Fibroblast of skin of right quadriceps (primary cell): Measurements from ENCODE around the gene DCLK3.

ENCODE experiments used
- DNase-seq: peaks from one replicate; pipeline ENCODE4 v3.0.0-alpha.2; 2013

DCLK3 gene

DNA sequence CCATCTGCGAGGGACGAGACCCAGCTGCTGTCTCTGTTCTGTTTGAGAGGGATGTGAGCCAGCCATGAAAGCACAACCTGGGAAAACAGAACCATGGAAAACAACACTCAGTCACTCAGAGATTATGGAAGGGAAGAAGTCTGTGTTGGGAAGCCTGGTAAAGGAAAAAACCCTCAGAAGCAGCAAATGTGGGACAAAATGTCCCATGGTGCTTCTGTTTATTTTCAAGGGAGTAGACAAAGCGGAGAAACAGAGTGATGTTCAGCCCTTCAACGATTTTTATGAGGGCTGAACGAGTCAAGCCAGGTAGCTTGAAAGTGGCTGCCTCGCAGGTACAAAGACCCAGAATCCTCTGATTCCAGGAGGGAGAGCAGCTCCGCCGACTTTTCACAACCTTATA is 59.3 kb downstream of the DCLK3 start:
- no peak for DNase-seq

DNA sequence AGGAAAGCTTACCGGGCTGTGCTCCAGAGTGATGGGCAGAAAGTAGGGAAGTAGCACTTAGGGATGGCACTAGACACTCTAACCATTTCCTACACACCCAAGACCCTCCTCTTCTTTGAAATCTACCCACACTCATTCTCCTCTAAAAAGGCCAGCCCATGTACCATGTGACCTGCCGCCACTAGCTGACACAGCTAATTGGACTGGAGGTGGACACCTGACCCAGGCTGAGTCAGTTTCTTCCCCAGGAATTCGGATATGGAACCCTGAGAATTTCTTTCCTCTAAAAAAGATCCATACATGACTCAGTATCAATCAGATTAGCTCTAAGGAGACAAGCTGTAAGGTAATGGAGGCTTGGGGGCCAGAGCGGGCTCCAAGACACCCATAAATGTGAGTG is 60.1 kb downstream of the DCLK3 start:
- no peak for DNase-seq

DNA sequence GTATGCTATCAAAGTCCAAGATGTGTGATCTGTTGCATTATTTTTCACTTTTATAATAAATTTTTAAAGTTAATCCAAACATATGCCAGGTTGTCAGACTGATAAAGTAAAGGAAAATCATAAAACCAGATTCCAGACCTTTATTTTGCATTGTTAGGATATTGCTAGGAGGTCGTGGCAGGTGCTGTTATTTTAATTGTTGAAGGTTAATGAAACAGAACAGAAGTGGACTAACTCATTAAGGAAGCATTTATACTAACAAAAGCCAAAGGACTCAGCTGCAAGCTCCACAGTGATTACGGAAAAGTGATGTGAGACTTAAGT is 63.1 kb downstream of the DCLK3 start:
- no peak for DNase-seq

DNA sequence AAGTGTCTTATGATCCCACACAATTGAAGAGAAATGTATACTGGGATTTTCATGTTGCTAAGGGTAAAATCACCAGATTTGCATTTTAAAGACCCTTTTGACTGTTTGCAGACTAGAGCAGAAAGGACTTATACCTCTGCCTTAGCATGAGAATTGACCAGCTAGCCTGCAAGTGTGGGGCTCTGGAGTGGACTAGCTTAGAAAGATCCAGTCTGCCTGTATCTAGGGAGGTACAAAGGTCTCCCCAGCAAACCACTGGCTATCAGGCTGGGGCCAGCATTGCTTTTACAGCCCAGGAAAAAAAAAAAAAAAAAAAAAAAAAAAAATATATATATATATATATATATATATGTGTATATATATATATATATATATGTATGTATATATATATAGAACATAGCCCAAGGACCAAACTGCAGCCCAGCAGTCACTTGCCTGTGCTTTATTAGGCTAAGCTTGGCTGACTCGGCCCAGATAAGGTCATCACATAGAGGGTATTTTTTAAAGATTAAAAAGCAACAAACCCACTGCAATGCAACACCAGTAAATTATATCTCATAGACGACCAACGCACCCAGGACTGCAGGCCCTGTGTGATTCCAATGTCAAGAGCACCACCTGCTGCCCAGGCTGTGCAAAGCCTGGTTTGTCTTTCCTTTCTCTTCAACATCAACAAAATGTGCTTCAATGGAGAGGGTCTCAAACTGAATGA is 63.7 kb downstream of the DCLK3 start:
- peak; percentile 75 for DNase-seq

DNA sequence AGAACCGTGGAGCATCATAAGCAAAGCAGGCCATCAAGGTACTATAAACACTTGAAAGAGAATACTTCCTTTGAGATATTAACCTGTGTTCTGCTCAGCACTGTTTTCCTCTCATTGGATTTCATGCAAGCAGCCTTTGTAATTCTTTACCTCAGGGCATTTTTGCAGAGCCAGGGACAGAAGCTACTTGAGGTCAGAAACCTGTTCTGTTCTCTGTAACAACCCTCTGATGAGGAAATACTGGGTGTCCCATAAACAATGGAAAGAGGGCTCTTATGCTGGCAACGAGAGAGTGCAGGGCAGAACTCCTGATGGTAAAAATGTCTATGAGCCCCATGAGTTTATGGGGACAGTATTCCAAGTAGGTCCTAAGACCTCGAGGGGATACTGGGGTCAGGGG is 66.0 kb downstream of the DCLK3 start:
- DNase-seq, result no peak

DNA sequence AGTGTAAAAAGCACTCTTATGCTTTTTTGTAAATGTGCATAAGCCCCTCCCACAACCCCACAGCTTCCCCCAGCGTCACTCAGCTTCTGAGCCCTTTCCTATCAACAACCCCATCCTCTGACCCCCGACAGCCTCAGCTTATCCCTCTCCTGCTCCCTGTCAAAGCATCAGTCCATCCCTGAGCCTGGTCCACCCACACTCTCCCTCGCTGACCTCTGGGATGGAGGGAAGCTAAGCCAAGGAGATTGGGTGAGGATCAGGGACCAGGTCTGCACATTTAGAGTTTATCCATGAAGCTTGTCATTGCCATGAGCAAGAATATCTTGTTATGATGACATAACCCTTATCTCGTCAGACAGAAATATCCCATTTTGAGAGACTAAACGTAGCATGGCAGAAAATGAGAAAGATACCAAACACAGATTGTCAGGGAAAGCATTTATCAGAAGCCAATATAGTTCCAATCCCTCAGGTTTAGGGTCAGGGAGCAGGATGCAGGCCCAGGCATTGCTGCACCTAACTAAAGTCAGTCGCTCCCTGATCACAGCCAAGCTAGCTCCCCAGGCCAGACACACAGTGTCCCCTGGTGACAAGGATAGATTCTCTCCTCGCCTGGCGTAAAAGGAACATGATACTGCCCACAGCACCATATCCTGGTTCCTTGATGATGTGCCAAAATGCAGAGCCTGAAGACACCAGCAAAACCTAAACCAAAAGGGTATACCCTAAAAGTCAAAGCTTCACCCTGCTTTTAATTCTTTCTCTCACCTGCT is 66.9 kb downstream of the DCLK3 start:
- no peak for DNase-seq

DNA sequence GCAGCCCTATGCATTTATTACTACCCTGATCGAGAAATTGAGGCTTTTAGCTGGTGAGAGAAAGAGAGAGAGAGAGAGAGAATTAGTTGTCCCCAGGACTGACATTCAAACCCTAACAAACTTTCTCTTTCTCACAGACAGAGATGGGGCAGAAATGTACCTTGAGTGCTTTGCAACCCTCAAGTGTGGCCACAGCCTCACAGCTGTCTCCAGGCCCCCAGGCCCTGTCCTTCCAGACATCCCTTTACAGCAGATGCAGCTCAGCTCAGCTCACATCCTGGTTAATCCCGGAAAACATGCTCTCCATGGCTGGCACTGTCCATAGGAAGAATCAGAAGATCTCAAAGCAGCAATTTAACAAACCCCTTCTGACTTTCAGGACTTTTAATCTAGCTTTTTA is 67.6 kb downstream of the DCLK3 start:
- DNase-seq, result no peak

DNA sequence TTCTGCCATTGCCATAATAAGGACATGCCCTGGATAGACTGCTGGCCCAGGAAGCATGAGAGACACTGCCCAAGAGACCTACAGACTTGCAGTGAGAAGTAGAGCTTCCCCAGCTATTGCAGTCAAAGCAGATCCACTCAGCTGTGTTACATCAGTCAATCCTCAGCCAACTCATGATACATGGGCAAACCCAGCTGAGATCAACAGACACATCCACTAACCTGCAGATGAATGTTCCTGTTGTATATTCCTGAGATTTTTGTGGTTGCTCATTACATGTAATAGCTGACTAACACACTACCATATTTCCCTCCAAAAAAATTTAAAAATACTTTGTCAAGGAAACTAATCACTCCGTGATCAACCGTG is 68.6 kb downstream of the DCLK3 start:
- DNase-seq, result peak; percentile 91

DNA sequence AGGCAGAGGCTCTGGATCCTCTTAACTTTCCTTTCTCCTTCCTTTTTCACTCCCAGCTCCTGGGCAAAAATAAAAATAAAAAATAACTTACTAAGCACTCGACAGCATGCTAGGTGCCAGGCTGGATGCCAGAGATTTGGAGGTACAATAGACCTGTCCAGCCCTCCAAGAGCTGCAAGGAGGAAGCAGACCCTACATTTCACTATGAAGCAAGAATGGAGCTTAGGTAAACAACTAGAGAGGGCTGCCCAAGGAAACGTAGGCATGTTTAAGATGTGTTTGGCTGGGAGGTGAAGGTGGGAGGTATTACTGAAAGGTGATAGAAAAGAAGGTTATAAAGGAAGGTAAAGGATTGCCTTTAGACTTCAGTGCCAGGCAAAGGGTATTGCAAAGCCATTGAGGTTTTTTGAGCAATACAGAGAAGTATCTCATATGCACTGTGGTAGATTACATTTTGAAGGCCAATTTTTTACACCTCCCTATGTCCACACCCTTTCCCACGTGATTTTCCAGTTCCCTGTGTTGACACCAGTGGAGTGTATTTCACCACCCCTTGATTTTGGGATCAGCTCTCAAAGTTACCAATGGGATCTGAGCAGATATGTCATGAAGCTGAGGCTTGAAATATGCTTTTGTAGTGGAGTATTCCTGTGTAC is 69.1 kb downstream of the DCLK3 start:
- no peak for DNase-seq

DNA sequence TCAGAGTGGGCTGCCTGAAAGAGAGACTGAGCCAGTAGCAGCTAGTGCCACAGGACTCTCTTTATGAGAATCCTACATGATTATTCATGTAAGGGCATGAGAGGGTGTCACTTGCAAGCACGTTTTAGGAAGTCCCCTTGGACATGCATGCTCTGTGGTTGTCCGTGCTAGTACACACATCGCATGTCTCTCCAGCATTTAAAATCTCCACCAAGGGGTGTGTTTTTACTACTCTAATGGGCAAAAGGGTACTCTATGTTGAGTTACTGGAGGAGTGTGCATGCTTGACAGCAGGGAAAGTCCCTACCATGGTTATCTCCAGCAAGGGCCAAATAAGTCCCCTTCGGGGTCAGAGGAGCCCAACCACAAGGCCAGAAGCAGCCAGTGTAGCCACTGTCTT is 70.7 kb downstream of the DCLK3 start:
- DNase-seq, result no peak

DNA sequence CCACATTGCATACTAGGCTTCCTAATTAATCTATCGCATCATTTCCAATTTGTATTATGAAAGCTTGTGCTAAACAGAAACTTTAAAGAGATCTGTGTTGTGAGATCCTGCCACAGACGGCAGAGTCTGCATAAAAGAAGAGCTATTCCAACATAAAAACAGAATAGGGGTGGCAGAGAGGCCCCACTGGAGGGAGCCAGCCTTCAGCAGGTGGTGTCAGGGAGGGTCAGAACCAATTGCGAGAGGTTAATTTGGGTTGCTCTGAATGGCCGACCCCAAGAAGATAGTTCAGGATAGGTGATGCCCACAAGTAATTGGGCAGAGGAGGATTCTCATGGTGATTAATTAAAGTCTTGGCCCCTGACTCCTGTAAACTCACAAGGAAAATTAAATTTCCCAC is 74.8 kb downstream of the DCLK3 start:
- DNase-seq, result no peak

DNA sequence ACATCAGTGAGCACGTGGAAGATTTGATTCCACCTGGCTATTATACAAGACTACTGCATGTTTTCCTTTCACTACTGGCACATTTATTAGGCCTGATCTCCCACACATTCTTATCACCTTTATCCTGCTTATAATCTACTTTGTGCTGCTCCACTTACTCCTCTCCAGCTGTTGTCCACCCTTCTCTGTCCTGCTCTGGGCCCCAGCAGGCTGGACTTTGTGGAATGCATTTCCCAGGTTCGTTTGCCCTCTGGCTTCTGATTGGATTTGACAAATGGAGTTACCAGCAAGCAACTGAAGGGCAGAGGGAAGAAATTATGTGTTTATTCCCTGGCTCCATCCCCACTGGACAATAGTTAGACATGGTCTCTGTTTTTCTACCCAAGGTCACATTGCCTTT is 75.5 kb downstream of the DCLK3 start:
- DNase-seq, result no peak

DNA sequence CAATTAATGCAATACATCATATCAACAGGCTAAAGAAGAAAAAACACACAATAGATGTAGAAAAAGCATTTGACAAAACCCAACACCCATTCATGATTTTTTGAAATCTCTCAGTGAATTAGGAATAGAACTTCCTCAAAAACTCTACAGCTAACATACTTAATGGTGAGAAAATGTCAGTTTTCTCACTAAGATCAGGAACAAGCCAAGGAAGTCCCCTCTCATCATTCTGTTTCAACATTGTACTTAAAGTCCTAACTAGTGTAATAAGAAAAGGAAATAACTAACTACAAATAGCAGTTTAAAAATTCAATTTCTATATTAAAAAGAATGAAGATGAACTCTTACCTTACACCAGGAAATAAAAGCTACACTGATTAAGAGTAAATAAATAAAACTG is 77.8 kb downstream of the DCLK3 start:
- DNase-seq, result no peak

DNA sequence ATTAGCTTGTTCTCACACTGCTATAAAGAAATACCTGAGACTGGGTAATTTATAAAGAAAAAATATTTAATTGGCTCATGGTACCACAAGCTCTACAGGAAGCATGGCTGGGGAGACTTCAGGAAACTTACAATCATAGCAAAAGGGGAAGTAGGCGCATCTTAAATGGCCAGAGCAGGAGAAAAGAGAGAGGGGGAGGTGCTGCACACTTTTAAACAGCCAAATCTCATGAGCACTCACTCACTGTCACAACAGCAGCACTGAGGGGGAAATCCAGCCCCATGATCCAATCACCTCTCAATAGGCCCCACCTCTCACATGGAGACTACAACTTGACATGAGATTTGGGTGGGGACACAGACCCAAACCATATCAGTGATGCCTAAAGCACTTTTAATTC is 82.5 kb downstream of the DCLK3 start:
- no peak for DNase-seq

DNA sequence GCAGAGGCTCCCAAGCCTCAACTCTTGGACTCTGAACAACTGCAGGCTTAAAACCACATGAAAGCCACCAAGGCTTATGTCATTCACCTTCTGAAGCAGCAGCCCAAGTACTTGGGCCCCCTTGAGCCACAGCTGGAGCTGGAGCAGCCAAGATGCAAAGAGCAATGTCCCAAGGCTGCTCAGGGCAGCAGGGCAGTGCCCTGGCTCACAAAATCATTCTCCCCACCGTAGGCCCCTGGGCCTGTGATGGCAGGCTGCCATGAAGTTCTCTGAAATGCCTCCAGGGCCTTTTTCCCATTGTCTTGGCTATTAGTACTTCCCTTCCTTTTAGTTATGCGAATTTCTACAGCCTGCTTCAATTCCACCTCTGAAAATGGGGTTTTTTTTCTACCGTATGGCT is 83.4 kb downstream of the DCLK3 start:
- DNase-seq, result no peak

DNA sequence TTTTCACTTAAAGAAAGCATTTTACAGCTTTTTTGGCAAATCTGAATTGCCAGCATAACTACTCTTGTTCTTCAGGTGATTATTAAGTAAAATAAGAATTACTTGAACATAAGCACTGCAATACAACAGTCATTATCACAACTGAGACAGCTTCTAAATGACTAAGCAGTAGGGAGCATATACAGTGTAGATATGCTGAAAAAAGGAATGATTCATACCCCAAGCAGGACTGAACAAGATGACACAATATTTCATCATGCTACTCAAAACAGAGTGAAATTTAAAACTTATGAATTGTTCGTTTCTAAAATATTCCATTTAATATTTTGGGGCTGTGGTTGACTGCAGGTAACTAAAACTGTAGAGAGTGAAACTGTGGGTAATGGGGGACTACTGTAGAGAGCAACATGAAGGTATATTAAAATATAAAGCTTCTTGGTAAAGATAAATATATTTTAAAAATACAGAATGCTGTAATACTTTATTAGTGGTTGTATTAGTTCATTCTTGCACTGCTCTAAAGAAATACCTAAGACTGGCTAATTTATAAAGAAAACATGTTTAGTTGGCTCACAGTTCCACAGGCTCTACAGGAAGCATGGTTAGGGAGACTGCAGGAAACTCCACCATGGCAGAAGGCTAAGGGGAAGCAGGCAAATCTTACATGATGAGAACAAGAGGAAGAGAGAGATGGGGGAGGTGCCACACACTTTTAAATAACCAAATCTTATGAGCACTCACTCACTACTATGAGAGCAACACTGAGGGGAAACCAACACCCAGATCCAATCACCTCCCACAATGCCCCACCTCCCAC is 84.8 kb downstream of the DCLK3 start:
- DNase-seq, result peak; percentile 91

DNA sequence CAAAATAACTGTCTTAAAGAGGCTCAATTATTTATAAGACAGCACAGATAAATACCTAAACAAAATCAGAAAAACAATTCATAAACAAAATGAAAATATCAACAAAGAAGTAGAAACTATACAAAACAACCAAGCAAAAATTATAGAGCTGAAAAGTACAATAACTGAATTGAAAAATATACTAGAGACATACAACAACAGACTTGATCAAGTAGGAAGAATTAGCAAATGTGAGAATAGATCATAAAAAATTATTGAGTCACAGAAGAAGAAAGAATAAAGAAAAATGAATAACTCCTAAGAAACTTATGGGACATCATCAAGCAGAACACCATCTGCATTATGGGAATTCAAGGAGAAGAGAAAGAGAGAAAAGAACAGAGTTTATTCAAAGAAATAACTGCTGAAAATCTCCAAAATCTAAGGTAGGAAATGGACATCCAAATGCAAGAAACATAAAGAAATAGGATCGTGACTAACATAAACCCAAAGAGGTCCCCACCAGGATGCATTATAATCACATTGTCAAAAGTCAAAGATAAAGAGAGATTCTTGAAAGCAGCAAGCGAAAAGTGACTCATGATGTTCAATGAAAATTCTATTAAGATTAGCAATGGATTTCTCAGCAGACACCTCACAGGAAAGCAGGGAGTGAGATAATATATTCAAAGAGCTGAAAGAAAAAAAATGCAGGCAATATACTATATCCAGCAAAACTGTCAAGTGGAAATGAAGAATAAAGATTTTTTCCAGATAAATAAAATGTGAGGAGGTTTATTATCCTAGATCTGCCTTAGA is 85.9 kb downstream of the DCLK3 start:
- DNase-seq, result peak; percentile 73

DNA sequence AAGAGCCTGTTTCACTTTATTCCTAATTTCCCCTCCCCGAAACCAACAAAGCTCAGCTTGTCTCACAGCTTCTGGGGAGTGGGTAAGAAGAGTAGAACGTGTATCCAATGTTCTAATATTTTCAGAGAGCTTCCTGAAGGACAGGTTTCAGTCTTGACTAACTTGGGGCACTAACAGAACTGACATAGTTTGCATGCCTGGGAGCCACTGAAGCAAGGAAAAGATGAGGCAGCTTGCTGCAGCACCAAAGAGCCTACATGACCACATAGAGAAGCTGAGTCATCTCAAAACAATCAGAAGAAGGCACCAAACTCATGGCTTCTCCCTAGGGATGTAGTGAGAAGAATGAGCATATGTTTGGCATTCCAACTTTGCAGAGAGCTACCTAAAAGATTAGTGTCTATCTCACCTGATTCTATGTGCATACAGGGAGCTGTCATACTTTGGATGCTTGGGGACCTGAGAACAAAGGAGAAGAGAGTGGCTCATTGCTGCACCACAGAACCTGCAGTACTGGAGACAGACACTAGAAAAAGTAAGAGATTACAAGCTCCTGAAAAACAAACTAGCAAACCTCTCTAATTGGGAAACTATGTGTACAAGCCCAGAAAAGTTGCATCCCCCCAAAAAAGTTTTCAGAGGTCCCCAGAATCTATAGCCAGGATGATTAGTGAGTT is 86.9 kb downstream of the DCLK3 start:
- DNase-seq, result peak; percentile 98

DNA sequence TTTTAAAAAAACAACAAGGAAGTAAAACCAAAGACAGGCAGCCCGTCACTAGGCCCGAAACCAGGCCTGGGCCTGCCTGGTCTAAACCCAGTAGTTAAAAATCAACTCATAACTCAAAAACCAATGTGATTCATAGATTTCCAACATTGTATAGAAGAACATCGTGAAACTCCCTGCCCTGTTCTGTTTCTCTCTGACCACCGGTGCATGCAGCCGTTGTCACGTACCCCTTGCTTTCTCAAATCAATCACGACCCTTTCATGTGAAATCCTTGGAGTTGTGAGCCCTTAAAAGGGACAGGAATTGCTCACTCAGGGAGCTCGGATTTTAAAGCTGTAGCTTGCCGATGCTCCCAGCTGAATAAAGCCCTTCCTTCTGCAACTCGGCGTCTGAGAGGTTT is 89.5 kb downstream of the DCLK3 start:
- DNase-seq, result no peak

DNA sequence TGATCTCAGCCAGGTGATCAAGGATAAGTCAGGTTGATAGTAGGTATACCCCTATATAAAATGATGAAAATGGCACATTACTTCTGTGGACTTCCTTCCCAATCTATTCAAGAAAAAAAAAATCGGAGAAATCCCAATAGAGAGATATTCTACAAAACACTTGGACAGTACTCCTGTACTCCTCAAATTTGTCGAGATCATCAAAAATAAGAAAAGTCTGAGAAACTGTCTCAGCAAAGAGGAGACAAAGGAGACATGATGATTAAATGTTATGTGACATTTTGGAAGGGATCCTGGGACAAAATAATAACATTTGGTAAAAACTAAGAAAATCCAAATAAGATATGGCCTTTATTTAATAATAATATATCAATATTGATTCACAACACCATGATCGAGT is 94.6 kb downstream of the DCLK3 start:
- no peak for DNase-seq

DNA sequence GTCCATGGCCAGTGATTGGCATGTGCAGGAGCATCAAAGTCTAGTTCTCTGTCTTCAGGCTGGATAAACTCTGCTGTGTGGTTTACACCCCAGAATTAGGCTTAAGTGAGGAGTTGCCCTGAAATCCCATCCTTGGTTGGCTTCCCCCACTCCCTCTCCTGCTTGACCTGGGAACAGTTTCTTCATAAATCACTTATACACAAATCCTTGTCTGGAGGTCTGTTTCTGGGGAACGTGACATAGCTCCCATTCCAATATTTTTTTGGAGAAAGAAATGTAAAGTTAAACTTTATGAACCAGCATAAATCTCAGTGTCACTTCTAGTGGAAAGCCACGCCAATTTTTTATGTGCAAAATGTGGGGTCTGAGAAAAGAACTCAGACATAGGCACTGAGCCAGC is 98.2 kb downstream of the DCLK3 start:
- peak; percentile 55 for DNase-seq

DNA sequence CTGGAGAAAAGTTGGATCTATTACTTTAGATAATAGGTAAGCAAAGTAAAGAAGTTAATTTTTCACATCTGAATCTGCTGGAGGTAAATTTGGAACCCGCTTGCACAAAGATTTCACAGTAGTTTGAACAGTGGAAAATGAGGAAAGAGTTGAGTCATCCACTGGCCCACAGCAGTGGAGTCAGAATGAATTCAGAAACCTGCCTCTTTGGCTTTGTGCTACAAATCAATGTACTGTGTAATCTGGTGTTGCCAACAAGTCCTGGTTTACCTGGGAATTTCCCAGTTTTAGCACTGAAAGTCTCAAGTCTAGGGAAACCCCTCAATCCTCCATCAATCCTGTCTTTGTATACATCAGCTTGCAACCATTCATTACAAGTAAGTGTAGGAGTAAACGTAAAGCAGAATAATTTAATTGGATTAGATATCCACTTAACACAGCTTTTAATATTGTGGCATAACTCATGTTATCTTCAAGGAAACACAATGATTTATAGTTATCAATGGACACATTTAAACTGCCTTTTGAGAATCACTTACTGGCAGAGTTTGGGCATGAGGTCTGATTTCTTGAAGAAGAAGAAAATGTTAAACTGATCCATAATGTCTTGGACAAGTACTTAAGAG is 100.6 kb downstream of the DCLK3 start:
- DNase-seq, result peak; percentile 27
